A549 (cell line): ENCODE measurements around the gene SLC17A9. TPM values are rescaled to one million over a fixed set of nuclear protein-coding genes. Genes with fewer than 3 reads are reported as not detected.
A peak's percentile ranks its signal among the peaks of the same experiment; 100 is the strongest.

ENCODE experiments used
- ATAC-seq, 2 experiments: fragments of 200-7000 bp in 1 of 2; fragments of >200 bp in 1 of 2; cut with Nextera tagmentation in 1 of 2; cut with Tn5 transposase in 1 of 2; 3 replicates each; pipeline versions ENCODE4 v1.8.0 to v1.9.1; 2018 to 2020; ENCODE audit warnings: mild to moderate bottlenecking in 1 of 2, moderate library complexity in 1 of 2
- CTCF ChIA-PET: fragments of 300-600 bp; sonication (Branson Sonifier 250); formaldehyde crosslinking; extraction: SDS; loops from one replicate; lab custom pipeline; 2021; ENCODE audit warnings: antibody characterized with exemption, inconsistent platforms; lab: Yijun Ruan, JAX
- POLR2A ChIA-PET: fragments of 350-600 bp; formaldehyde crosslinking; extraction: SDS; loops from one replicate; lab custom pipeline; 2021; ENCODE audit warnings: antibody characterized with exemption, inconsistent platforms; lab: Yijun Ruan, JAX
- DNase-seq, 2 experiments: peaks; one replicate each; pipeline versions ENCODE4 v3.0.0 to v3.0.0-alpha.2; 2011 to 2016; ENCODE audit warnings: low read depth in 1 of 2, low spot score in 1 of 2
- FAIRE-seq: peaks from 2 replicates; lab custom pipeline; 2011; peaks lifted over from hg19 to GRCh38; lab: Jason Lieb, UNC
- H3K27ac ChIP-seq, 2 experiments: fragments of >200 bp; sonication (Bioruptor Twin); formaldehyde crosslinking; 3 replicates each; pipeline ENCODE4 v1.5.1; 2016 to 2017
- H3K4me1 ChIP-seq: fragments of >200 bp; sonication (Bioruptor Twin); formaldehyde crosslinking; 3 replicates; pipeline ENCODE4 v1.6.1; 2016
- H3K4me2 ChIP-seq: fragments of >200 bp; sonication (Bioruptor Twin); formaldehyde crosslinking; 3 replicates; pipeline ENCODE4 v1.6.1; 2016
- H3K4me3 ChIP-seq: fragments of >200 bp; sonication (Bioruptor Twin); formaldehyde crosslinking; 3 replicates; pipeline ENCODE4 v1.5.1; 2016
- H3K9me3 ChIP-seq: fragments of >200 bp; sonication (Bioruptor Twin); formaldehyde crosslinking; 3 replicates; pipeline ENCODE4 v1.6.1; 2016
- BHLHE40 ChIP-seq: IDR thresholded peaks from 2 replicates; pipeline ENCODE4 v1.6.1; 2012; ENCODE audit warnings: low read depth, low read length, inconsistent platforms
- E2F6 ChIP-seq: IDR thresholded peaks from 2 replicates; pipeline ENCODE4 v1.6.1; 2012; ENCODE audit warnings: low read depth, borderline replicate concordance
- EHF ChIP-seq: fragments of 250-450 bp; sonication (Bioruptor Pico); IDR thresholded peaks from 2 replicates; pipeline ENCODE4 v1.5.0; 2020; ENCODE audit warnings: mild to moderate bottlenecking
- EHMT2 ChIP-seq: fragments of 200-600 bp; sonication (generic); IDR thresholded peaks from 2 replicates; pipeline ENCODE4 v1.6.1; 2016; ENCODE audit warnings: antibody characterized with exemption, low read depth, mild to moderate bottlenecking, moderate library complexity
- EP300 ChIP-seq, 2 experiments: fragments of >200 bp; sonication (Bioruptor Twin); formaldehyde crosslinking; IDR thresholded peaks; 2 replicates in 1 of 2; 3 replicates in 1 of 2; pipeline ENCODE4 v1.6.1; 2016 to 2017
- ESRRA ChIP-seq: fragments of 150-350 bp; IDR thresholded peaks from 2 replicates; pipeline ENCODE4 v1.6.1; 2014; ENCODE audit warnings: mild to moderate bottlenecking, low read length, borderline replicate concordance
- FOSL2 ChIP-seq, 2 experiments: fragments of 450-650 bp in 1 of 2; fragments of >200 bp in 1 of 2; sonication (Bioruptor Twin) in 1 of 2; formaldehyde crosslinking; IDR thresholded peaks; 2 replicates each; pipeline versions ENCODE4 v1.5.0 to v1.6.1; 2016 to 2020; ENCODE audit warnings: mild to moderate bottlenecking in 1 of 2, moderate library complexity in 1 of 2
- HDAC2 ChIP-seq: fragments of 200-600 bp; sonication (generic); IDR thresholded peaks from 2 replicates; pipeline ENCODE4 v1.6.1; 2016
- HMGXB4 ChIP-seq: fragments of 250-450 bp; sonication (Bioruptor Pico); IDR thresholded peaks from 2 replicates; pipeline ENCODE4 v1.5.0; 2021; ENCODE audit warnings: mild to moderate bottlenecking, moderate library complexity, borderline replicate concordance
- HOXB5 ChIP-seq: fragments of 250-450 bp; sonication (Bioruptor Pico); IDR thresholded peaks from 2 replicates; pipeline ENCODE4 v1.5.0; 2020; ENCODE audit warnings: mild to moderate bottlenecking, moderate library complexity
- JUN ChIP-seq, 2 experiments: fragments of >200 bp; sonication (Bioruptor Twin); formaldehyde crosslinking; IDR thresholded peaks; 2 replicates in 1 of 2; 3 replicates in 1 of 2; pipeline ENCODE4 v1.6.1; 2016 to 2017
- KDM1A ChIP-seq: fragments of 200-600 bp; sonication (generic); IDR thresholded peaks from 2 replicates; pipeline ENCODE4 v1.6.1; 2016; ENCODE audit warnings: low read depth, mild to moderate bottlenecking
- KDM5A ChIP-seq: fragments of 200-600 bp; sonication (generic); IDR thresholded peaks from 2 replicates; pipeline ENCODE4 v1.6.1; 2016; ENCODE audit warnings: antibody characterized with exemption, mild to moderate bottlenecking
- MAX ChIP-seq: IDR thresholded peaks from 2 replicates; pipeline ENCODE4 v1.6.1; 2012
- PBX3 ChIP-seq: IDR thresholded peaks from 2 replicates; pipeline ENCODE4 v1.6.1; 2012
- POLR2AphosphoS2 ChIP-seq: conservative IDR thresholded peaks from 2 replicates; pipeline ENCODE4 v1.6.1; 2012; ENCODE audit warnings: low read length, improper control_type of control experiment, inconsistent platforms
- RARB ChIP-seq: fragments of 250-450 bp; sonication (Bioruptor Pico); IDR thresholded peaks from 2 replicates; pipeline ENCODE4 v1.8.0; 2021; ENCODE audit warnings: mild to moderate bottlenecking, moderate library complexity
- REST ChIP-seq: fragments of 200-600 bp; sonication (generic); IDR thresholded peaks from 2 replicates; pipeline ENCODE4 v1.6.1; 2016; ENCODE audit warnings: antibody characterized with exemption, mild to moderate bottlenecking, moderate library complexity
- SMC3 ChIP-seq: fragments of >200 bp; sonication (Bioruptor Twin); formaldehyde crosslinking; IDR thresholded peaks from 3 replicates; pipeline ENCODE4 v1.6.1; 2018; ENCODE audit warnings: inconsistent platforms
- SREBF2 ChIP-seq: fragments of 450-650 bp; IDR thresholded peaks from 2 replicates; pipeline ENCODE4 v1.6.1; 2014; ENCODE audit warnings: mild to moderate bottlenecking, moderate library complexity
- USF2 ChIP-seq: fragments of 450-650 bp; IDR thresholded peaks from 2 replicates; pipeline ENCODE4 v1.6.1; 2014; ENCODE audit warnings: antibody characterized with exemption
- ZC3H11A ChIP-seq: fragments of 450-650 bp; IDR thresholded peaks from 2 replicates; pipeline ENCODE4 v1.6.1; 2014; ENCODE audit warnings: antibody characterized with exemption, mild to moderate bottlenecking
- WGBS: methylation state at CpG from one replicate; pipeline ENCODE4 v1.1.6; 2017; ENCODE audit errors: missing lambda C conversion rate; 5-methylcytosine and 5-hydroxymethylcytosine counted together
- polyA plus RNA-seq, 4 experiments: library from polyadenylated mRNA; depleted of rRNA in 3 of 4; stranded (reverse); fragments of >200 nt; fragmentation: RNase III in 1 of 4; extraction: RNeasy Plus Mini Kit Qiagen cat#74134 plus additional on column Dnase treatment in 1 of 4; gene quantifications; 2 replicates in 3 of 4; 3 replicates in 1 of 4; pipeline ENCODE4 v1.2.3, GENCODE V29; 2011 to 2017

Gene SLC17A9
- polyA plus RNA-seq, 2 of the 4 experiments (the other 2 are of a cell fraction), result 0.05 TPM; not detected in 1

GRCh38 chr20:63005862-63006539 is 53.5 kb downstream of the SLC17A9 start:
- Histone ChIP-seq H3K9me3 (no peaks in the 10 kb centered on the region), H3K4me3 (peak overlapping the region; percentile 32; the same call in 2 of the 3 replicates), H3K4me1 (peaks cover 14% of the 10 kb centered on the region; the same call in 2 of the 3 replicates), H3K4me2 (peak overlapping the region; percentile 74), H3K27ac (no peak overlapping the region)
- peak in 1 of 2 experiments; percentile 75 for DNase-seq
- POLR2A ChIA-PET, result no interaction called here
- TF ChIP-seq HMGXB4 (CRISPR knock-in tag) (no peak), USF2 (no peak), HDAC2 (peak; percentile 88), EP300 (IDR thresholded peaks at IDR 0.05) (no peak), REST (no peak), RARB (no peak)
- FAIRE-seq, result no peak
- CTCF ChIA-PET, result interaction anchor here (1.5 kb wide), 2 partner anchors 56 to 106 kb away, joined by 3 to 4 read pairs; no protein-coding TSS in a partner anchor
- ATAC-seq, result peak; percentile 8 to 17; a peak in 2 of 6 replicates
- WGBS, result 28% methylated on average over 31 of the region's 90 CpGs

- H3K4me3 ChIP-seq, result peak within 1 kb of the TSS; percentile 32; the same call in 2 of the 3 replicates
- WGBS, result 20% methylated on average over 43 of the region's 110 CpGs
- H3K4me1 ChIP-seq, result peaks cover 14% of the 10 kb centered on the region; the same call in 2 of the 3 replicates
- ChIA-PET CTCF (interaction anchor here (1.5 kb wide), 2 partner anchors 57 to 107 kb away, joined by 3 to 4 read pairs; no protein-coding TSS in a partner anchor), POLR2A (no interaction called here)
- no peak within 1 kb of the TSS for H3K27ac ChIP-seq
- peak within 1 kb of the TSS; percentile 74 for H3K4me2 ChIP-seq
- DNase-seq (no peak), FAIRE-seq (no peak), ATAC-seq (no peak)
- H3K9me3 ChIP-seq, result no peaks in the 10 kb centered on the region
- TF ChIP-seq KDM5A (no peak), EHMT2 (no peak), EHF (CRISPR knock-in tag) (no peak), BHLHE40 (no peak), KDM1A (no peak), E2F6 (no peak), ZC3H11A (no peak), FOSL2 (IDR thresholded peaks at IDR 0.05) (no peak), FOSL2 (CRISPR knock-in tag; IDR thresholded peaks at IDR 0.05) (no peak), POLR2AphosphoS2 (no peak), HOXB5 (CRISPR knock-in tag) (no peak), SMC3 (no peak), ESRRA (no peak), PBX3 (no peak), JUN (IDR thresholded peaks at IDR 0.05) (no peak), MAX (no peak), SREBF2 (no peak)
These were observed 54.2 kb downstream of the SLC17A9 start, which contains the start of gene BHLHE23 for GRCh38 chr20:63006540-63007359. TSS of gene BHLHE23 (minus strand) at chr20:63006964. CDS start at chr20:63006774, 190 bp downstream.
